ENCODE results near the gene PLA2G2D.
A peak's percentile ranks its signal among the peaks of the same experiment; 100 is the strongest.

Gene PLA2G2D

GRCh38 chr1:20126041-20126805 is 6.9 kb upstream of the PLA2G2D start:
- H3K18ac ChIP-seq (ENCODE audit: low read length), result no peak overlapping the region
- H3K27me3 ChIP-seq (ENCODE audit: insufficient read depth, low read length, poor library complexity), result no peaks in the 10 kb centered on the region
- no peak overlapping the region for H2BK5ac ChIP-seq (ENCODE audit: low read length)
- H3K56ac ChIP-seq (ENCODE audit: low read length), result no peak overlapping the region
- no peak overlapping the region for H3K27ac ChIP-seq (ENCODE audit: low read depth, low read length)
- H4K5ac ChIP-seq (ENCODE audit: low read length), result no peak overlapping the region
- H3K9ac ChIP-seq (ENCODE audit: low read length), result no peak overlapping the region
- H3K4me1 ChIP-seq (ENCODE audit: control insufficient read depth, low read depth, low read length), result no peaks in the 10 kb centered on the region
- no peak overlapping the region for H2AK5ac ChIP-seq (ENCODE audit: low read length)
- no peak overlapping the region for H3K4me2 ChIP-seq (ENCODE audit: low read length)
- no peaks in the 10 kb centered on the region for H3K79me2 ChIP-seq (ENCODE audit: control insufficient read depth, insufficient read depth, low read length)
- H4K8ac ChIP-seq (ENCODE audit: low read depth, low read length), result no peak overlapping the region
- H2BK120ac ChIP-seq (ENCODE audit: low read depth, low read length), result no peak overlapping the region
- H3K79me1 ChIP-seq (ENCODE audit: low read length), result no peaks in the 10 kb centered on the region
- H3K23ac ChIP-seq (ENCODE audit: low read length), result no peak overlapping the region
- no peak overlapping the region for H2BK15ac ChIP-seq (replicated peaks; ENCODE audit: low read depth)
- DNase-seq, result no peak
- H3K4me3 ChIP-seq (ENCODE audit: low read length), result no peak overlapping the region
- H3K4ac ChIP-seq (ENCODE audit: low read depth, low read length), result no peak overlapping the region
- WGBS (ENCODE audit: extremely low coverage, insufficient coverage, low lambda C conversion rate), result no CpG with 5 or more reads among the region's 9 CpGs
- H3K36me3 ChIP-seq (ENCODE audit: control insufficient read depth, insufficient read depth, low read length), result no peaks in the 10 kb centered on the region

DNA sequence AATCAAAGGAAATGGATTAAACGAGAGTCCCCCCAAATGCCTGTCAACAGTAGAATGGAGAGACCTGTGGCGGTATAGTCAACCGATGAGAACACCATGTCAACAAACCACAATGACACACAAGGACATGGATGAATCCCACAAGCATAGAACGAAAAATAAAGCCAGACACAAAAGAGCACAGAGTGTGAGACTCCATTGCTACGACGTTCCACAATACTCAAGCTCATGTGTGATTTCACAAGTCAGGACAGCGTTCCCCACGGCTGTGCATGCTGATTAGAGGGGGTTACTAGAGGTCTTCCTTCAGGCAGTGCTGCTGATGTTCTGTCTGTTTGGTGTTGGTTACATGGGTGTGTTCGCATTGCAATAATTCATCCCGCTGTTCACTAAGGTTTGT is 5.8 kb upstream of the PLA2G2D start:
- Histone ChIP-seq H3K4me2 (ENCODE audit: low read length) (no peak overlapping the region), H4K8ac (ENCODE audit: low read depth, low read length) (no peak overlapping the region), H2BK5ac (ENCODE audit: low read length) (no peak overlapping the region), H3K4me1 (ENCODE audit: control insufficient read depth, low read depth, low read length) (no peaks in the 10 kb centered on the region), H3K18ac (ENCODE audit: low read length) (no peak overlapping the region), H3K27ac (ENCODE audit: low read depth, low read length) (no peak overlapping the region), H3K4me3 (ENCODE audit: low read length) (no peak overlapping the region), H3K56ac (ENCODE audit: low read length) (no peak overlapping the region), H3K79me1 (ENCODE audit: low read length) (no peaks in the 10 kb centered on the region), H3K23ac (ENCODE audit: low read length) (no peak overlapping the region), H2AK5ac (ENCODE audit: low read length) (no peak overlapping the region), H2BK120ac (ENCODE audit: low read depth, low read length) (no peak overlapping the region), H3K9ac (ENCODE audit: low read length) (no peak overlapping the region), H3K36me3 (ENCODE audit: control insufficient read depth, insufficient read depth, low read length) (no peaks in the 10 kb centered on the region), H3K4ac (ENCODE audit: low read depth, low read length) (no peak overlapping the region), H4K5ac (ENCODE audit: low read length) (no peak overlapping the region), H3K27me3 (ENCODE audit: insufficient read depth, low read length, poor library complexity) (no peaks in the 10 kb centered on the region), H3K79me2 (ENCODE audit: control insufficient read depth, insufficient read depth, low read length) (no peaks in the 10 kb centered on the region), H2BK15ac (replicated peaks; ENCODE audit: low read depth) (no peak overlapping the region)
- no CpG with 5 or more reads among the region's 10 CpGs for WGBS (ENCODE audit: extremely low coverage, insufficient coverage, low lambda C conversion rate)
- DNase-seq, result no peak

GRCh38 chr1:20124456-20125057 is 5.2 kb upstream of the PLA2G2D start:
- Histone ChIP-seq H3K4me3 (ENCODE audit: low read length) (no peak overlapping the region), H3K4ac (ENCODE audit: low read depth, low read length) (no peak overlapping the region), H2BK5ac (ENCODE audit: low read length) (no peak overlapping the region), H3K9ac (ENCODE audit: low read length) (no peak overlapping the region), H3K79me1 (ENCODE audit: low read length) (no peaks in the 10 kb centered on the region), H4K5ac (ENCODE audit: low read length) (no peak overlapping the region), H3K79me2 (ENCODE audit: control insufficient read depth, insufficient read depth, low read length) (no peaks in the 10 kb centered on the region), H3K36me3 (ENCODE audit: control insufficient read depth, insufficient read depth, low read length) (no peaks in the 10 kb centered on the region), H3K4me1 (ENCODE audit: control insufficient read depth, low read depth, low read length) (no peaks in the 10 kb centered on the region), H3K18ac (ENCODE audit: low read length) (no peak overlapping the region), H3K56ac (ENCODE audit: low read length) (no peak overlapping the region), H3K27ac (ENCODE audit: low read depth, low read length) (no peak overlapping the region), H3K27me3 (ENCODE audit: insufficient read depth, low read length, poor library complexity) (no peaks in the 10 kb centered on the region), H3K4me2 (ENCODE audit: low read length) (no peak overlapping the region), H3K23ac (ENCODE audit: low read length) (no peak overlapping the region), H4K8ac (ENCODE audit: low read depth, low read length) (no peak overlapping the region), H2BK120ac (ENCODE audit: low read depth, low read length) (no peak overlapping the region), H2AK5ac (ENCODE audit: low read length) (no peak overlapping the region), H2BK15ac (replicated peaks; ENCODE audit: low read depth) (no peak overlapping the region)
- no peak for DNase-seq
- WGBS (ENCODE audit: extremely low coverage, insufficient coverage, low lambda C conversion rate), result no CpG with 5 or more reads among the region's 7 CpGs

DNA sequence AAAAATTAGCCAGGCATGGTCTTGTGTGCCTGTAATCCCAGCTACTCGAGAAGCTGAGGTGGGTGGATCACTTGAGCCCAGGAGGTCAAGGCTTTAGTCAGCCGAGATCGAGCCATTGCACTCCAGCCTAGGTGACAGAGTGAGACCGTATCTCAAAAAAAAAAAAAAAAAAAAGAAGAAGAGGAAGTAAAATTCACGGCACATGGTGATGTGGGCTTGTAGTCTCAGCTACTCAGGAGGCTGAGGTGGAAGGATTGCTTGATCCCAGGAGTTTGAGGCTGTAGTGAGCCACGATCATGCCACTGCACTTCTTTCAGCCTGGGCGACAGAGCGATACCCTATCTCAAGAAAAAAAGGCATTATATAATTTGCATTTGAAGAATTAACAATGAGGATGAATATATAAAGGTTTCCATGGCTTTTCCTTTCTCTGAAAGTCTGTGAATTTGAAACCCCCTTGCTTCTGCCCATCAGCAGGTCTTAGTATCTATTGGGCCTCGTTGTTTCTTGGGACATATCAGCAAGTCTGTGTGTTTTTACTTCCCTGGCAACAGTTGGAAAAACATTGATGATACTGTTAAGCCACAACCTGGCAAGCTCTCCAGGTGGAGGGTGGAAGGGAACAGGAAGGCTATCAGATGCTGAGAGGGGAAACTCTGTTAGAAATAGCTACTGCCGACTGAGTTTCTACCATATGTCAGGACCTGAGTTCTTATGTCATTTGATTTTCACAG is 4.6 kb upstream of the PLA2G2D start:
- no peak overlapping the region for H3K23ac ChIP-seq (ENCODE audit: low read length)
- no peak overlapping the region for H3K4ac ChIP-seq (ENCODE audit: low read depth, low read length)
- no peak overlapping the region for H2BK15ac ChIP-seq (replicated peaks; ENCODE audit: low read depth)
- no peak overlapping the region for H3K56ac ChIP-seq (ENCODE audit: low read length)
- no peaks in the 10 kb centered on the region for H3K79me2 ChIP-seq (ENCODE audit: control insufficient read depth, insufficient read depth, low read length)
- no peak overlapping the region for H2BK5ac ChIP-seq (ENCODE audit: low read length)
- no peaks in the 10 kb centered on the region for H3K36me3 ChIP-seq (ENCODE audit: control insufficient read depth, insufficient read depth, low read length)
- no peaks in the 10 kb centered on the region for H3K4me1 ChIP-seq (ENCODE audit: control insufficient read depth, low read depth, low read length)
- H3K79me1 ChIP-seq (ENCODE audit: low read length), result no peaks in the 10 kb centered on the region
- H4K5ac ChIP-seq (ENCODE audit: low read length), result no peak overlapping the region
- no peak overlapping the region for H4K8ac ChIP-seq (ENCODE audit: low read depth, low read length)
- no peak overlapping the region for H2BK120ac ChIP-seq (ENCODE audit: low read depth, low read length)
- no peak overlapping the region for H3K9ac ChIP-seq (ENCODE audit: low read length)
- no peaks in the 10 kb centered on the region for H3K27me3 ChIP-seq (ENCODE audit: insufficient read depth, low read length, poor library complexity)
- no peak overlapping the region for H3K27ac ChIP-seq (ENCODE audit: low read depth, low read length)
- no peak overlapping the region for H3K4me3 ChIP-seq (ENCODE audit: low read length)
- WGBS (ENCODE audit: extremely low coverage, insufficient coverage, low lambda C conversion rate), result no CpG with 5 or more reads among the region's 10 CpGs
- H3K4me2 ChIP-seq (ENCODE audit: low read length), result no peak overlapping the region
- no peak overlapping the region for H2AK5ac ChIP-seq (ENCODE audit: low read length)
- DNase-seq, result peak; percentile 26
- H3K18ac ChIP-seq (ENCODE audit: low read length), result no peak overlapping the region

DNA sequence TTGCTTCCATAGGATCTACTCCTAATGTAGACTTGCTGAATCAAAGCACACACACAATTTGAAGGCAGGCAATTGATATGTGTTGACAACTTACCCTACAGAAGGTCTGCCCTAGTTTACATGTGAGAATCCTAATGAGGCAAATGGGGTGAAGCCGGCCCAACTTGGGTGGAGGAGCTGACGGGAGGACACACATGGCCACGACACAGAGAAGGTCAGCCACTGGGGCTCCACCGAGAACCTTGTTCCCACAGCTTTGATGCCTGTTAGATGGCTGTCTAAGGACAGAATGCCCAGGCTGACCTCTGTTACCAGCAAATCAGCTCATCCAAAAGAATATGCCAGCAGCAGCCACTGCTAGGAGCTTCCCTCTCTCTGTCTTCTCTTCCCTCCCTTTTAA is 1.5 kb upstream of the PLA2G2D start:
- Histone ChIP-seq H3K18ac (ENCODE audit: low read length) (no peak overlapping the region), H2BK5ac (ENCODE audit: low read length) (no peak overlapping the region), H3K23ac (ENCODE audit: low read length) (no peak overlapping the region), H3K4me2 (ENCODE audit: low read length) (no peak overlapping the region), H4K5ac (ENCODE audit: low read length) (no peak overlapping the region), H2AK5ac (ENCODE audit: low read length) (no peak overlapping the region), H3K4ac (ENCODE audit: low read depth, low read length) (no peak overlapping the region), H3K27ac (ENCODE audit: low read depth, low read length) (no peak overlapping the region), H3K4me3 (ENCODE audit: low read length) (no peak overlapping the region), H2BK15ac (replicated peaks; ENCODE audit: low read depth) (no peak overlapping the region), H3K27me3 (ENCODE audit: insufficient read depth, low read length, poor library complexity) (no peaks in the 10 kb centered on the region), H2BK120ac (ENCODE audit: low read depth, low read length) (no peak overlapping the region), H3K36me3 (ENCODE audit: control insufficient read depth, insufficient read depth, low read length) (no peaks in the 10 kb centered on the region), H4K8ac (ENCODE audit: low read depth, low read length) (no peak overlapping the region), H3K4me1 (ENCODE audit: control insufficient read depth, low read depth, low read length) (no peaks in the 10 kb centered on the region), H3K79me1 (ENCODE audit: low read length) (no peaks in the 10 kb centered on the region), H3K79me2 (ENCODE audit: control insufficient read depth, insufficient read depth, low read length) (no peaks in the 10 kb centered on the region), H3K56ac (ENCODE audit: low read length) (no peak overlapping the region), H3K9ac (ENCODE audit: low read length) (no peak overlapping the region)
- WGBS (ENCODE audit: extremely low coverage, insufficient coverage, low lambda C conversion rate), result no CpG with 5 or more reads among the region's 4 CpGs
- no peak for DNase-seq
